ENCODE measurements around the gene MIPOL1.

DNA sequence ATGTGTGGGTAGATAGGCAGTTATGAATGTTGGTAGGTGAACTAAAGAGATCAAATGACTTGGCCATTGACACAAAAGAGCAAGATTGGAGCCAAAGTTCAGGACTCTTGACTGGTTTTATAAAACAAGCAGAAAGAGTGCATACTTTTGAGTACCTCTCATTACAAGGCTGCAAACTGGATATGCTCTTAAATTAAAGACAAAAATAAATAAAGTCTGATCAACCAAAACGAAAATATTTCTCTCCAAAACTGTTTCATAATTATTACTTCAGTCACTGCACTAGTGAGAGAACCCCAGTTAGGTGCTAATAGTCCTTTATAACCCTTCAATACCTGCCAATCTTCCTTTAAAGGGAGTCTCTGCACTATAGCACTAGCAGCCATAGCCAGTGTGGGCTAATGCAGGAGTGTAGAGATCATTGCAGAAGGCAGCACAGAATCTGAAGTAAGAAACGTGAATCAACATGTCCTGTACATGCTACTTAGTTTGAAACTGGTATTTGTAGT, 250.2 kb downstream of the MIPOL1 start:
- TF ChIP-seq, protein P1, sequence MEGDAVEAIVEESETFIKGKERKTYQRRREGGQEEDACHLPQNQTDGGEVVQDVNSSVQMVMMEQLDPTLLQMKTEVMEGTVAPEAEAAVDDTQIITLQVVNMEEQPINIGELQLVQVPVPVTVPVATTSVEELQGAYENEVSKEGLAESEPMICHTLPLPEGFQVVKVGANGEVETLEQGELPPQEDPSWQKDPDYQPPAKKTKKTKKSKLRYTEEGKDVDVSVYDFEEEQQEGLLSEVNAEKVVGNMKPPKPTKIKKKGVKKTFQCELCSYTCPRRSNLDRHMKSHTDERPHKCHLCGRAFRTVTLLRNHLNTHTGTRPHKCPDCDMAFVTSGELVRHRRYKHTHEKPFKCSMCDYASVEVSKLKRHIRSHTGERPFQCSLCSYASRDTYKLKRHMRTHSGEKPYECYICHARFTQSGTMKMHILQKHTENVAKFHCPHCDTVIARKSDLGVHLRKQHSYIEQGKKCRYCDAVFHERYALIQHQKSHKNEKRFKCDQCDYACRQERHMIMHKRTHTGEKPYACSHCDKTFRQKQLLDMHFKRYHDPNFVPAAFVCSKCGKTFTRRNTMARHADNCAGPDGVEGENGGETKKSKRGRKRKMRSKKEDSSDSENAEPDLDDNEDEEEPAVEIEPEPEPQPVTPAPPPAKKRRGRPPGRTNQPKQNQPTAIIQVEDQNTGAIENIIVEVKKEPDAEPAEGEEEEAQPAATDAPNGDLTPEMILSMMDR (IDR thresholded peaks at IDR 0.05): no peak
- TF ChIP-seq EP300 (IDR thresholded peaks at IDR 0.05; ENCODE audit: low read depth) (no peak), POLR2A (IDR thresholded peaks at IDR 0.05) (no peak)
